ENCODE results near the gene SKIC8. TPM values are rescaled to one million over a fixed set of nuclear protein-coding genes. Genes with fewer than 3 reads are reported as not detected.

Gene SKIC8
- total RNA-seq, 1 experiment from 2014 or later: 56.2 TPM

GRCh38 chr15:78343276-78344060 is 44.1 kb upstream of the SKIC8 start:
- Mint-ChIP-seq H3K9me3 (ENCODE audit: unreplicated experiment) (no peaks in the 10 kb centered on the region), H3K36me3 (ENCODE audit: insufficient read depth, unreplicated experiment) (no peaks in the 10 kb centered on the region), H3K4me3 (ENCODE audit: unreplicated experiment) (no peak overlapping the region), H3K27ac (ENCODE audit: low read depth, unreplicated experiment) (no peak overlapping the region), H3K27me3 (ENCODE audit: insufficient read depth, unreplicated experiment) (peaks cover 57% of the 10 kb centered on the region), H3K4me1 (ENCODE audit: insufficient read depth, unreplicated experiment) (no peaks in the 10 kb centered on the region)
- intact Hi-C loops (cut with micrococcal nuclease): no loop called here
- ChIA-PET CTCF (no interaction called here), POLR2A (no interaction called here)
- no TSS peak for BruUV-seq (replicated peaks)
- TF ChIP-seq CTCF (IDR thresholded peaks at IDR 0.05; ENCODE audit: unreplicated experiment): no peak
- DNase-seq (ENCODE audit: unreplicated experiment): no peak

GRCh38 chr15:78342021-78342420 is 42.6 kb upstream of the SKIC8 start:
- no peak for TF ChIP-seq CTCF (IDR thresholded peaks at IDR 0.05; ENCODE audit: unreplicated experiment)
- Mint-ChIP-seq H3K27ac (ENCODE audit: low read depth, unreplicated experiment) (no peak overlapping the region), H3K9me3 (ENCODE audit: unreplicated experiment) (no peaks in the 10 kb centered on the region), H3K27me3 (ENCODE audit: insufficient read depth, unreplicated experiment) (peaks cover 68% of the 10 kb centered on the region), H3K4me1 (ENCODE audit: insufficient read depth, unreplicated experiment) (no peaks in the 10 kb centered on the region), H3K4me3 (ENCODE audit: unreplicated experiment) (no peak overlapping the region), H3K36me3 (ENCODE audit: insufficient read depth, unreplicated experiment) (no peaks in the 10 kb centered on the region)
- ChIA-PET CTCF (interaction anchor here (0.6 kb wide), 1 partner anchor 109 kb away, joined by 3 read pairs; no protein-coding TSS in a partner anchor), POLR2A (no interaction called here)
- intact Hi-C loops (cut with micrococcal nuclease): no loop called here
- no TSS peak for BruUV-seq (replicated peaks)
- no peak for DNase-seq (ENCODE audit: unreplicated experiment)

- no peak for TF ChIP-seq CTCF (IDR thresholded peaks at IDR 0.05; ENCODE audit: unreplicated experiment)
- intact Hi-C loops (cut with micrococcal nuclease): no loop called here
- H3K9me3 Mint-ChIP-seq (ENCODE audit: unreplicated experiment): no peaks in the 10 kb centered on the region
- no peak for DNase-seq (ENCODE audit: unreplicated experiment)
- H3K27me3 Mint-ChIP-seq (ENCODE audit: insufficient read depth, unreplicated experiment): peaks cover 68% of the 10 kb centered on the region
- BruUV-seq (replicated peaks): no TSS peak
- H3K4me1 Mint-ChIP-seq (ENCODE audit: insufficient read depth, unreplicated experiment): no peaks in the 10 kb centered on the region
- ChIA-PET POLR2A (no interaction called here), CTCF (no interaction called here)
- no peaks in the 10 kb centered on the region for H3K36me3 Mint-ChIP-seq (ENCODE audit: insufficient read depth, unreplicated experiment)
- no peak overlapping the region for H3K4me3 Mint-ChIP-seq (ENCODE audit: unreplicated experiment)
- H3K27ac Mint-ChIP-seq (ENCODE audit: low read depth, unreplicated experiment): no peak overlapping the region
These were observed 41.9 kb upstream of the SKIC8 start for GRCh38 chr15:78341057-78341987.

All from MCF 10A (cell line).